Activated T-cell treated with anti-CD3 and anti-CD28 coated beads, Interleukin-2, amount 50 U/mL, for 48 hours (primary cell): Measurements from ENCODE around the gene CBLN1.

Source experiments
- DNase-seq, 2 experiments: peaks; one replicate each; pipeline ENCODE4 v3.0.0-alpha.2; 2020

The CBLN1 gene

DNA sequence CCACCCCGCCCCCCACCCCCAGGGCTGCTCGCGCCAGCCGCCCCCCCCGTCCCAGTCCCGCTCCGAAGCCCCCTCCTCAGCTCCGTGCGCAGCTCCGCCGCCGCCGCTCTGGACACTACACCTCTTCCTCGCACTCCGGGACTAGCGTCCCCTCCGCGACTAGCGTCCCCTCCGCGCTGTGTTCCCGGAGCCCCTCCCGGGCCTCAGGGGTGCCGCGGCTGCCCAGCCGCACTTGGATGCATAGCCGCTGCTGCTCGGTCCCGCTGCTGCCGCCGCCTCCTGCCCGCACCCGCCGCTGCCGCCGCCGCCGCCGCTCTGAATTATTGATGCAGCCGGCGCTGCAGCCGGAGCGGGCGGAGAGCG, at the start of gene CBLN1:
Gene CBLN1, minus strand, starts transcription at position 359 of the 363 bp plus-strand sequence. CDS start 373 bp downstream, outside the sequence.
- DNase-seq = no peak

- no peak for DNase-seq
Measured at GRCh38 chr16:49330562-49331201, 49.0 kb upstream of the CBLN1 start.

GRCh38 chr16:49328325-49328724, 46.7 kb upstream of the CBLN1 start:
- no peak for DNase-seq

DNA sequence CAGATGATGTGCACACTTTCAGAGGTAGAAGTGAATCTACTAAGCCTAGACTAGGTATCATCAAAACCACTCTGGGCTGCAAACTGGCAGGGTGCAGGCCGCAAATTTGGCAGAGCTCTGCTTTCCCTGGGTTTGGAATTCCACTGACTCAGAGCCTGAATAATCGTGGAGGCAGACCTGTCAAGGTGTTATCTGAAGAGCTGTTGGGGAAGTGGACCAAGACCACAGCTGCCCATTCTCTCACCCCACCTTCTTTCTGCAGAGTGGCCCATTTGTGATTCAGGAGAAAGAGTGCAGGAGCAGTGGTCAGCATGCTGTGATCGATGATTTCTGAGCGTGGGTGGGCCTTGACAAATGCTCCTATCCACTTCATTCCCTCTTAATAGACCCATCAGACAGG, 45.8 kb upstream of the CBLN1 start:
- DNase-seq = no peak

- no peak for DNase-seq
Measured at GRCh38 chr16:49324703-49325102, 43.1 kb upstream of the CBLN1 start.

DNA sequence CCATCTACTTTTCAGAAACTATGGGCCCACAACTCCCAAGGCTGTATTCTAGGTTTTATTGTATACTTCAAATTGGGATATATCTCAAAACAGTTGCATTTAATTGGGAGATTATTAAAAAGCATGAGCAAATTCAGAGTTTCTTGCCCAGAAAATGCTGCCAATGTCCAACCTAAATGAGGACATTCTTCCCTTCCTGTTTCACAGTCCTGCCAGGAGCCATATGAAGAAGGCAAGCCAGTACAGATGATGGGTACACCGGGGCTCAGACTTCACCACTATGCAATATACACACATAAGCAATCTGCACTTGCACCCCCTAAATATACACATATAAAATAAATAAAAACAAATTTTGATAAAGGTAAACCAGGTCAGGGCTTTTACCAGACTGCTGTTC, 34.0 kb upstream of the CBLN1 start:
- DNase-seq = no peak

DNA sequence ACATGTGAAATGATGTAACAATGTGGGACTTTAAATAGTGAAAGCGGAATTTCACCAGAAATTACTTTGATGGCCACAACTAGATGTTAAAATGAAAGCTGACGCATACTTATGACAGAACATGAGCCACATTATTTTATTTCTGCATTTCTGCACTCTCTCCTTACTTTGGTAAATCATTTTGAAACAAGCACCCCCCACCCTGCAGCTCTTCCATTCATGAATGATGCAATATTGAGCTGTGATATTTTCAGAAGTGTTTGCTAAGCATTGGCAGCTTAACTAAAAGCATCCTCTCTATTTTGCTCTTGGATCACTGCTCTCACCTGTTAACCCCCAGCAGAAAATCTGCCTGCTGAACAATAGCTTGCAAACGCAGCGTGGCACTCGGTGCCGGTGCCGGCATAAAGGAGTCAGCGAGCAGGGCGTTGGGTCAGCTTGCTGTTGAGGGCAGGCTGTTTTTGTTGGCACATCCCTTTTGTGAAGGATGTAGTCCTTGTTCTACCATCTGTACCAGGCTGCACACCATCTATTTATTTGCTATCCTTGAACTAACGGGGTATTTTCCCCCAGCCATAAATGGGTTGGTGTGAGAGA, 30.8 kb upstream of the CBLN1 start:
- DNase-seq = no peak

- no peak for DNase-seq
Measured at GRCh38 chr16:49311823-49312222, 30.2 kb upstream of the CBLN1 start.

DNA sequence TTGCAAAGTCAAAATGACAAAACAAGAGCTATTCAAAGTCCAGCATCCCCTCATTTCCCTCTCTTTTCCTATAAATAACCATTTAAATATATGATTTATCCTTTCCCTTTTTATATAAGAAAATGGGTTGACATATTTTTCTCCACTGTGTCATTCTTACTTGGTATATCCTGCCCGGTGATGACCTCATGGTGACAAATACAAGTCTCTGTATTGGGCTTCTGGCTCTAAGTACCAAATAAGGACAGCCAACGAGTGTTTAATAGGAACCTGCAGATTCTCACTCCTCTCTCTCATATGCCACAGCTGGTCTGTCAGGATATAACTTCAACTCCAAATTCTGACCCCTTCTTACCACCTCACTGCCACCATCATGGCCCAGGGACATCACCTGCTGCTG, 25.5 kb upstream of the CBLN1 start:
- DNase-seq = no peak

- no peak for DNase-seq
Measured at GRCh38 chr16:49305406-49305805, 23.8 kb upstream of the CBLN1 start.

DNA sequence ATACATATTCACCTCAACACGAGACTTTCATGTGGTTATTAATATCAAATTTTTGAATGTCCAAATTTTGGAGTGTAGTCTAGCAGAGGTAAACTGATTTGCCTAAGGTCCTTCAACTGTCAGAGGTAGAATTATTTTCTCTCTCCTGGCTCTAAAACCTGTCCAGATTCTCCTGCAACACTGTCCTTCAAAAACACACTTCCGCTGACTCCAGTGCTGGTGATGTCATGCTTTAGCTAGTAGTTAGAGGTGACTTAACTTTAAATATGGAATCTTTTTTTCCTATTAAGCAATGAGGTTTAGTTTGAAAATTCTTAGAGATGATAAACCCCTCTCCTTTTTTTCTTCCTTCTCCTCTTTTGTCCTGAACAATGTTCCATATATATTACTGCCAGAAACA, 10.8 kb upstream of the CBLN1 start:
- no peak for DNase-seq

DNA sequence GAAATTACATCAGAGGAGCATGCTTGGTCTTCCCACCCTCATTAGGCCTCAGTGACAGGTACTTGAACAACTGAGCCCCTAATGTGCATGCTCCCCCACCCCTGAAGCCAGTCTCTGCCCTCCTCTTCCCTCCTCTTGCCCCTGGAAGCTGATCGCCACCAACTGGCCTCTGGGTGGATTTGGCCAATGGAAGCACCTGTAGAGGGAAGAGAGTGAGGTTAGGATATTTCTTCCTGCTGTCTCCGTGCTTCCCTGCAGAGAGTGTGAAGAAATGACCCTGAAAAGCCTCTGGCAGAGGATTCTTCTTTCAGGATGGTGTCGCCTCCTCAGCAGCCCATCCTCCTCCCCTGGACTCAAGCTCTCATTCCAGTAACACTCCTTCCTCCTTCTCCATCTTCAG, 5.9 kb upstream of the CBLN1 start:
- no peak for DNase-seq

DNA sequence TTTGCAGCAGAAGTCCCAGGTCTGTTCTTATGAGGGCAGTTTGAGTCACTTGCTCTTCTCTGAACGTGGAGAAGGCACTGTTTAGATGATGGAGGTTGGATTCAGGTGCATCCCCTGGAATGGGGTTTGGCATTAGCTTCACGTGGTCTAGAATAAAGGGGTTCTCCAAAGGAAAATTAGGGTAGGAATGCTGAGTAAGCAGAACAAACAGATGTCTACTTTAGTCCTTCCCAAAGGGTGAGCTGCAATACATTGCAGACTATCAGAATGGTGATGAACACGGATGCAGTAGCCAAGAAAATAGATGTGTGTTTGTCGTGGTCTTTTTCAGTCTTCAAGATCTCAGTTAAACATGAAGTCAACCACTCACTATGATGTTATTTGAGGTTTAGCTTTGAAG, 3.3 kb upstream of the CBLN1 start:
- no peak for DNase-seq

- DNase-seq = no peak
Measured at GRCh38 chr16:49283376-49284049, 1.9 kb upstream of the CBLN1 start.

DNA sequence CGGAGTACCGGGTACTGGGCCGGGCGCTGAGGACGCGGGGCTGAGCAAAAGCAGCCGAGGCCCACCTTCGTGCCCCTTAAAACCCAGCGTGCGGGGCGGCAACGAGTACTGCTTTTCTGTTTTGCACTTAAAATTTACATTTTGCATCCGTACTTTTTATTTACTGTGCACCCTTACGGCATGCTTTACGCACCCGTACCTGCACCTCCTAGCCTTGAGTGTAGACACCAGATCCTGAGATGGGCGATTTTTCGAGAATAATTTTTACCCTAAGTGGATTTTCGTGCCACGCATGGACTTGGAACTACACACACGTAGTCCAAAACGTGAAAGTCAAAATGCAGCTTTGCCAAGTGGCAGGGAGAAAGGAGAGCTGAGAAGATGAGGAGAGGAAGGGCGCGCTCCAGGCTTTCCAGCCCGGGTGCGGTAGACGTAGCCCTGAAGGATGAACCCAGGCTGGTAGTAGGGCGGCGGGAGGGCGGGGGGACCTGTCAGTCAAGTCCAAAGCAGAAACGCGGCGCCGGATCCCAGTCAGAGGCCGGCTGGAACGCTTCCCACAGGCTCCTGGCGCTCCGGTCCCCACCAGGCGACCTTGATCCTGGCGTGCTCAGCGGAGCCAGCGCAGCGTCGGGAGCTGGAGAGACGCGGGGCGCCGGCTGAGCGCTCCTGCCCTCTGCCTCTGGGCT, 1.2 kb upstream of the CBLN1 start:
- DNase-seq = peak in 1 of 2 experiments; percentile 19

DNA sequence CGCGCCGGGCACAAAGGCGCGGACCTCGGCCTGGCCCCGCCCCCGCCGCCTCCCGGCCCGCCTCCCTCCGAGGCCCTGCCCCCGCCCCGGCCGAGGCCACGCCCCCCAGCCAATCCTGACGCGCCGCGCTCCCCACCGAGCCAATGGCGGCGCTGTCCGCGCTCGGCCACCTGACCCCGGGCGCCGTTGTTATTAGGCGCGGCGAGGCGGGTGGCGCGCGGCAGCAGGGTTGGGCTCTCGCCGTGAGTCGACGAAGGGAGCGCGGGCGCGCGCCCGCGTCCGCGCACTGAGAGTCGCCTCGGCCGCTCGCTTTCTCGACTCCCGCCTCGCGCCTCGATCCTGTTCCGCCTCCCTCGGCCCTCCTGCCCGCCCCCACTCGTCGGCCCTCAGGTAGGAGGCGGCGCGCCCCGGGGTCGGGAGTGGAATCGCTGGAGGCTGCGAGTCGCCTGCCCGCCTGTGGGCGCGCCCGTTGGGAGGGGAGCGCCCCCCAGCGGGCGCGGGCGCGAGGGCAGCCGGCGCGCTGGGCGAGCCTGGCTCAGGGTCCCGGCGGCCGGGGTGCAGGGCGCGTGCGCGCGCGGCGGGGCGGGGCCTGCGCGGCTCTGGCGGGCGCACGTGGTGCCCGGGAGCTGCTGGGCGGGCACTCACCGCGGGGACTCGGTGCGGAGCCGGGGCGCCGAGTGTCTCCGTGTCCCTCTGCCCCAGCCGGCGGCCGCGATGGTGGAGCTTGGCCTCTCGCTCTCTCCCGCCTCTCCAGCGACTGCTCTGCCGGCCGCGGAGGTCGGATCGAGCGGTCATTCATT, 405 bp upstream of the CBLN1 start:
- DNase-seq = peak; percentile 81 to 85

DNA sequence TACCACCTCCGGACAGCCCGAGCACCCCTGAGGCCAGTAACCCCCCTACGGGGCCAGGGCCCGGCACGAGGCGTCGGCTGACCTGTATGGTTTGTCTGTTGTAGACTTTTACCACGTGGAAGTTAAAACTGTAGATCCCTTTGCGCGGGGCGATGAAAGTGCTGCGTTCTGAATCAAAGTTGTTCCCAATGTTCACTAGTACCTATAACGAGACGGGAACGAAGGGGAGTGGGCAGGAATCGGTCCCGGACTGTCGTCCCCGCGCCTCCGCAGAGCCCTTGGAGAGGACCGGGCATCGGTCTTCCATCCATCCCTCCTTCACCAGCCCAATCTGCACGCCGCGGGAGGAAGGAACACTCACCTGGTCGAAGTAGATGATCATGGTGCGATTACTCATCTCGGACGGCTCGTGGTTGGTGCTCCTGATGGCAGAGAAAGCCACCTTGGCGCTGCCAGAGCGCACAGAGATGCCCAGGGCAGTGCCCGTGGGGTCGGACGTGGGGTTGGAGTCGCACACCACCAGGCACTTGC, 732 bp downstream of the CBLN1 start:
- peak in 1 of 2 experiments; percentile 19 for DNase-seq

GRCh38 chr16:49280105-49280741, 1.4 kb downstream of the CBLN1 start:
- peak in 1 of 2 experiments; percentile 20 for DNase-seq

- no peak for DNase-seq
Measured at GRCh38 chr16:49278944-49279725, 2.5 kb downstream of the CBLN1 start.

- no peak for DNase-seq
Measured at GRCh38 chr16:49278567-49278827, 3.1 kb downstream of the CBLN1 start.

GRCh38 chr16:49277766-49278566, 3.7 kb downstream of the CBLN1 start:
- no peak for DNase-seq
